Mammary epithelial cell (primary cell): ENCODE measurements around the gene ZC2HC1C.

Experiments used
- EZH2 ChIP-seq: IDR thresholded peaks from 2 replicates; pipeline ENCODE4 v1.6.1; 2012; ENCODE audit warnings: low read length, inconsistent platforms, borderline replicate concordance
- TF ChIP-seq, protein P1 (sequence below), 2 donors: IDR thresholded peaks in 1 of 2; conservative IDR thresholded peaks in 1 of 2; 2 replicates each; pipeline ENCODE4 v1.5.1; 2011 to 2012; ENCODE audit warnings: inconsistent platforms in 2 of 2, low read length in 2 of 2, mild to moderate bottlenecking in 2 of 2, control low read depth in 1 of 2, low read depth in 1 of 2; ENCODE audit not compliant: insufficient read depth in 1 of 2; ENCODE audit errors: extremely low read depth in 1 of 2

DNA sequence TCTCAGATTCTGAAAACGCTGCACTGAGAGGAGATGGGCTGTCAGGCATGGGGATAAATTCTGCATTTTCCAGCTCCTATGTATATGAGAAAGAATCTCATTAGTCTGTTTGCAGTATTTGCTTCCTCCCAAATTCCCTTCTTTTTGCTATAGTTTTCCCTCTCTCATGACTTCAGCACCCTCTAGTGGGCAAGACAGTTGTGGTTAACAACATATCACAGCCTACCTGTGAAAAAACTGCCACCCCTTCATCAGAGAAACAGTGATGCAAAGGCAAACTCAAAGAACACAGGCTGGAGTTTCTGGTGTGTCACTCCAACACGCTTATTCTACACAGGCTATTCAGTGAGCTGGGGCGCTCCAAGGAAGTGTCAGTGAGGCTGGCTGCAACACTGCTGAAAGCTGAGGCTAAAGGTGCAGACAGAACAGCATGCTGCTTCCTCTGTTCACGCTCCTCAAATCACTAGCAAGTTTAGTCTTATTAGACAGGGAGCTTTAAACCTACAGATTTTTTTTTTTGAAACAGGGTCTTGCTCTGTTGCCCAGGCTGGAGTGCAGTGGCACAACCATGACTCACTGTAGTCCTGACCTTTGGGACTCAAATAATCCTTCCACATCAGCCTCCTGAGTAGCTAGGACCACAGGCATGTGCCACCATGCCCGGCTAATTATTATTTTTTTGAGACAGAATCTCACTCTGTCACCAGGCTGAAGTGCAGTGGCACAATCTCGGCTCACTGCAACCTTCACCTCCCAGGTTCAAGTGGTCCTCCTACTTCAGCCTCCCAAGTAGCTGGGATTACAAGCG, 19.3 kb downstream of the ZC2HC1C start:
- TF ChIP-seq, protein P1, sequence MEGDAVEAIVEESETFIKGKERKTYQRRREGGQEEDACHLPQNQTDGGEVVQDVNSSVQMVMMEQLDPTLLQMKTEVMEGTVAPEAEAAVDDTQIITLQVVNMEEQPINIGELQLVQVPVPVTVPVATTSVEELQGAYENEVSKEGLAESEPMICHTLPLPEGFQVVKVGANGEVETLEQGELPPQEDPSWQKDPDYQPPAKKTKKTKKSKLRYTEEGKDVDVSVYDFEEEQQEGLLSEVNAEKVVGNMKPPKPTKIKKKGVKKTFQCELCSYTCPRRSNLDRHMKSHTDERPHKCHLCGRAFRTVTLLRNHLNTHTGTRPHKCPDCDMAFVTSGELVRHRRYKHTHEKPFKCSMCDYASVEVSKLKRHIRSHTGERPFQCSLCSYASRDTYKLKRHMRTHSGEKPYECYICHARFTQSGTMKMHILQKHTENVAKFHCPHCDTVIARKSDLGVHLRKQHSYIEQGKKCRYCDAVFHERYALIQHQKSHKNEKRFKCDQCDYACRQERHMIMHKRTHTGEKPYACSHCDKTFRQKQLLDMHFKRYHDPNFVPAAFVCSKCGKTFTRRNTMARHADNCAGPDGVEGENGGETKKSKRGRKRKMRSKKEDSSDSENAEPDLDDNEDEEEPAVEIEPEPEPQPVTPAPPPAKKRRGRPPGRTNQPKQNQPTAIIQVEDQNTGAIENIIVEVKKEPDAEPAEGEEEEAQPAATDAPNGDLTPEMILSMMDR (conservative IDR thresholded peaks at IDR 0.05 in 1 of 2, IDR thresholded peaks at IDR 0.05 in 1 of 2; ENCODE audit: extremely low read depth in 1 of 2, insufficient read depth in 1 of 2, low read depth in 1 of 2, low read length in 2 of 2), result peak; percentile 77 to 82
- no peak for TF ChIP-seq EZH2
